Heart right ventricle (tissue), 16 donors: Measurements from ENCODE around the gene GBGT1. TPM values are rescaled to one million over a fixed set of nuclear protein-coding genes. Genes with fewer than 3 reads are reported as not detected.
"Not testable (repeated sequence)": the region's sequence is repeated elsewhere in the genome, so short reads cannot be mapped to it uniquely, and the experiment has no call there.

Experiments
- ATAC-seq, 8 donors: fragments of 200-7000 bp; cut with Tn5 transposase; one replicate each; pipeline ENCODE4 v1.9.1; 2020; ENCODE audit warnings: mild to moderate bottlenecking in 8 of 8, moderate library complexity in 8 of 8, moderate number of reproducible peaks in 1 of 8
- DNase-seq, 2 donors: peaks; one replicate each; pipeline ENCODE4 v3.0.0-alpha.2; 2020
- H3K27ac ChIP-seq, 10 donors: fragments of 200-600 bp; sonication (generic) in 2 of 10; one replicate each; pipeline versions ENCODE4 v1.5.0 to v1.8.0; 2020 to 2022; ENCODE audit warnings: mild to moderate bottlenecking in 3 of 10
- H3K27me3 ChIP-seq, 7 donors: fragments of 200-600 bp; one replicate each; pipeline ENCODE4 v1.8.0; 2021 to 2022; ENCODE audit warnings: mild to moderate bottlenecking in 2 of 7
- H3K36me3 ChIP-seq, 9 donors: fragments of 200-600 bp; sonication (generic) in 1 of 9; one replicate each; pipeline versions ENCODE4 v1.5.0 to v1.8.0; 2020 to 2022; ENCODE audit warnings: mild to moderate bottlenecking in 2 of 9
- H3K4me1 ChIP-seq, 9 donors: fragments of 200-600 bp; sonication (generic) in 1 of 9; one replicate each; pipeline versions ENCODE4 v1.5.0 to v1.8.0; 2020 to 2022; ENCODE audit warnings: mild to moderate bottlenecking in 4 of 9
- H3K4me3 ChIP-seq, 10 donors: fragments of 200-600 bp; sonication (generic) in 2 of 10; one replicate each; pipeline versions ENCODE4 v1.5.0 to v1.8.0; 2020 to 2022; ENCODE audit warnings: mild to moderate bottlenecking in 7 of 10, moderate library complexity in 2 of 10
- H3K9me3 ChIP-seq, 11 donors: fragments of 200-600 bp in 10 of 11; sonication (generic) in 2 of 11; one replicate each; pipeline versions ENCODE4 v1.5.0 to v1.8.0; 2013 to 2022; ENCODE audit warnings: mild to moderate bottlenecking in 2 of 11, control low read depth in 1 of 11, moderate library complexity in 1 of 11
- WGBS, 2 donors: extraction: QIAGEN DNeasy Blood & Tissue Kit; methylation state at CpG; one replicate each; pipeline ENCODE4 v1.1.7; 2013; ENCODE audit warnings: inconsistent platforms in 1 of 2; 5-methylcytosine and 5-hydroxymethylcytosine counted together
- intact Hi-C, 10 donors: fragments of 100-400 bp; cut with DNase I; formaldehyde crosslinking; loops; one replicate each; pipeline versions ENCODE4 v1.11.1 to v1.14.2; 2022
- long read RNA-seq, 3 donors: library from polyadenylated mRNA; unstranded; transcript quantifications; one replicate each; pipeline ENCODE4 v2.0.0, GENCODE V29; 2020 to 2021
- polyA plus RNA-seq, 2 donors: library from polyadenylated mRNA; stranded (reverse); fragments of 200-250 nt; gene quantifications; one replicate each; pipeline ENCODE4 v1.2.3, GENCODE V29; 2013
- total RNA-seq, 10 donors: library from RNA; stranded (reverse); fragmentation: NEBNext Ultra II Directional in 3 of 10; extraction: Animal tissue kit (Norgen Biotek cat#: 25700) in 3 of 10; gene quantifications; one replicate each; pipeline versions ENCODE4 v1.2.1 to v1.2.4, GENCODE V29; 2021 to 2023
- TF ChIP-seq, protein P1 (sequence below), 9 donors: fragments of 200-600 bp; sonication (generic) in 2 of 9; IDR thresholded peaks; one replicate each; pipeline versions ENCODE4 v1.5.0 to v1.8.0; 2021 to 2022; ENCODE audit warnings: antibody characterized with exemption in 9 of 9, mild to moderate bottlenecking in 5 of 9, moderate library complexity in 1 of 9
- donor health status: Arrhythmogenic right ventricular cardiomyopathy.
- donor health status: ischemic (EF 13 %, LVEDD 7.1; RV severe dilation, severe dysfunction).
- donor health status: healthy with polysubstance abuse.
- donor health status: DM: no; HTN: yes; CAD: no.
- donor health status: DM: no; HTN: no; CAD: no.
- donor health status: ischemic (EF 25% LVEDD 6.9; RV normal size, moderate dysfunction).
- donor health status: ischemic (EF 25% LVEDD 5.7; RV mildly dilated, moderate dysfunction).
- donor health status: healthy.
- donor health status: DM: yes; HTN: yes; CAD: no.
- donor health status: Ischemic cardiomyopathy.
- donor health status: ischemic (EF 35%, LVEDD 5.7; RV mildly dilated, moderate dysfunction).
- donor health status: nonischemic (EF 11% LVEDD 7.7; RV severe dilation, severe dysfunction).
- donor health status: DM: yes; HTN: yes; CAD: no.
- donor health status: PGD.
- donor health status: ischemic (EF 29% LVEDD 5.4; RV normal size, mild dysfunction).
- donor health status: nonischemic (EF 23%, LVEDD 6.1; RV moderate dilation, normal function).

Gene GBGT1
- total RNA-seq, result 10 to 100 TPM in 3 of 10 donors, 1 to 10 TPM in 7; 2.5 to 14.7 (median 6.2) TPM
- 10 to 100 TPM in 1 of 2 donors, 1 to 10 TPM in 1; 5.5 to 10.5 TPM for polyA plus RNA-seq
- long read RNA-seq, donor 1, partial matches to known transcripts, result 0 of 7 reads
- long read RNA-seq, donor 1, other reads (novel, unspliced or antisense), result 3 of 7 reads
- long read RNA-seq, donor 2, partial matches to known transcripts, result 1 of 4 reads
- long read RNA-seq, donor 2, other reads (novel, unspliced or antisense), result 2 of 4 reads
- long read RNA-seq, donor 3, transcript GBGT1-203 (7 exons, 1,985 nt), result major isoform, 13 of 25 reads
- long read RNA-seq, donor 3, partial matches to known transcripts, result 2 of 25 reads
- long read RNA-seq, donor 3, other reads (novel, unspliced or antisense), result 5 of 25 reads

DNA sequence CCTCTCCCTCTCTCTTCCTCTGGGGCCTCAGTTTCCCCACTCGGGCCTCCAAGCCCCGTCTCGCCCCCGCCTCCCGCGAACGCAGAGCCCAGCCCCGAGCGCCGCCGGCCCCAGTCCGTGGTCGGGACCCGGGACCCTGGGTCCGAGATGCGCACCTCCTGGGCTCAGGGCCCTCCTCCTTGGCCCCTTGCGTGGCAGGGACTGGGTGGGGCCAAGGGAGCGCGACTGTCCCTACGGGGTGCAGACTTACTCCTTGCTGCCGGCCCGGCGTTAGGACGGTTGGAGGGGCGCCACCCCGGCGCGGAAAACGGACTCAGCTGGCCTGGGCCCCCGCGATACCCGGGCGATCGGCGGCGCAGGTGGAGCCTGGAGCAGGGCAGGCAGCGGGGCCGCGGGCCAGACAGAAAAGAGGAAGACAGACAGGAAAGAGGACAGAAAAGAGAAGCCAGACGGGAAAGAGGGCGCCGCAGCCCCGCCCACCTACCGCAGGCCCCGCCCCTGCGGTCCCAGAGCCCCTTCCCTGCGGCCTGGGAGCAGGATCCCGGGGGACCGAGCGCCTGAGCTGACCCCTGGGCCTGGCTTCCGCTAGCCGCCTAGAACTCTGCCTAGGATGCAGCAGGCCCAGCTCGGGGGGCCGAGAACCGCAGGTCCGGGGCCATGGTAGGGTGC is at the start of gene GBGT1:
TSS of gene GBGT1 (minus strand) at position 411 of the 669 bp plus-strand sequence. CDS start 1,502 bp downstream, outside the sequence.
- peaks cover 0 to 19% (median 0%) of the 10 kb centered on the region in 9 donors for H3K36me3 ChIP-seq
- intact Hi-C loops, result no loop called here
- ATAC-seq, result peak; percentile 67 to 84 (median 73)
- H3K9me3 ChIP-seq, result no peaks in the 10 kb centered on the region
- WGBS, 2 donors, result 2 to 3% methylated on average over 52 to 56 of the region's 56 CpGs
- TF ChIP-seq, protein P1, sequence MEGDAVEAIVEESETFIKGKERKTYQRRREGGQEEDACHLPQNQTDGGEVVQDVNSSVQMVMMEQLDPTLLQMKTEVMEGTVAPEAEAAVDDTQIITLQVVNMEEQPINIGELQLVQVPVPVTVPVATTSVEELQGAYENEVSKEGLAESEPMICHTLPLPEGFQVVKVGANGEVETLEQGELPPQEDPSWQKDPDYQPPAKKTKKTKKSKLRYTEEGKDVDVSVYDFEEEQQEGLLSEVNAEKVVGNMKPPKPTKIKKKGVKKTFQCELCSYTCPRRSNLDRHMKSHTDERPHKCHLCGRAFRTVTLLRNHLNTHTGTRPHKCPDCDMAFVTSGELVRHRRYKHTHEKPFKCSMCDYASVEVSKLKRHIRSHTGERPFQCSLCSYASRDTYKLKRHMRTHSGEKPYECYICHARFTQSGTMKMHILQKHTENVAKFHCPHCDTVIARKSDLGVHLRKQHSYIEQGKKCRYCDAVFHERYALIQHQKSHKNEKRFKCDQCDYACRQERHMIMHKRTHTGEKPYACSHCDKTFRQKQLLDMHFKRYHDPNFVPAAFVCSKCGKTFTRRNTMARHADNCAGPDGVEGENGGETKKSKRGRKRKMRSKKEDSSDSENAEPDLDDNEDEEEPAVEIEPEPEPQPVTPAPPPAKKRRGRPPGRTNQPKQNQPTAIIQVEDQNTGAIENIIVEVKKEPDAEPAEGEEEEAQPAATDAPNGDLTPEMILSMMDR (IDR thresholded peaks at IDR 0.05), result no peak
- peak; percentile 77 to 86 for DNase-seq
- peak within 1 kb of the TSS in 9 of 10 donors; percentile 58 to 95 (median 78) for H3K27ac ChIP-seq
- H3K4me3 ChIP-seq, result peak within 1 kb of the TSS; percentile 55 to 82 (median 72)
- H3K27me3 ChIP-seq, result peaks cover 0 to 16% (median 0%) of the 10 kb centered on the region in 7 donors
- peaks cover 0 to 43% (median 26%) of the 10 kb centered on the region in 9 donors for H3K4me1 ChIP-seq

- 89 to 93% methylated on average over 7 of the region's 7 CpGs for WGBS, 2 donors
- intact Hi-C loops, result no loop called here
- TF ChIP-seq, protein P1 (IDR thresholded peaks at IDR 0.05), result no peak
- peaks cover 0 to 22% (median 0%) of the 10 kb centered on the region in 11 donors for H3K9me3 ChIP-seq
- no peak for DNase-seq
- H3K4me3 ChIP-seq, result no peak overlapping the region
- H3K27me3 ChIP-seq, result peaks cover 0 to 17% (median 0%) of the 10 kb centered on the region in 7 donors
- H3K4me1 ChIP-seq, result no peaks in the 10 kb centered on the region
- no peak overlapping the region for H3K27ac ChIP-seq
- H3K36me3 ChIP-seq, result no peaks in the 10 kb centered on the region
- ATAC-seq, result no peak
These were observed 46.9 kb upstream of the GBGT1 start for GRCh38 chr9:133210609-133211008.

DNA sequence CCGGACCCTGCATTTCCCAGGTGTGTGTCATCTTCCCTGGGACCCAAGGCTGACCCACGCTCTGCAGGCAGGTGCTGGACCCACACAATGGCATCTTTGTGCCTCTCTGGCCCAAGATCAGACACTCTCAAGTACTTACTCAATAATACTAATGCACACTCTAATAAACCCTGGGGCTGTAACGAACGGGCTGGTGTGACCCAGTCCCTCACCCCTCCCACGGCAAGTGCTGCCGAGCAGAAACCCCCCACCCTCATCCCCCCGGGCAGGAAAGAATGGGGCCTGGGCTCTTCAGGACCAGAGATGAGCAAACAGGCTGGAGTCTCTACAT is 46.5 kb upstream of the GBGT1 start:
- TF ChIP-seq, protein P1 (IDR thresholded peaks at IDR 0.05), result no peak

DNA sequence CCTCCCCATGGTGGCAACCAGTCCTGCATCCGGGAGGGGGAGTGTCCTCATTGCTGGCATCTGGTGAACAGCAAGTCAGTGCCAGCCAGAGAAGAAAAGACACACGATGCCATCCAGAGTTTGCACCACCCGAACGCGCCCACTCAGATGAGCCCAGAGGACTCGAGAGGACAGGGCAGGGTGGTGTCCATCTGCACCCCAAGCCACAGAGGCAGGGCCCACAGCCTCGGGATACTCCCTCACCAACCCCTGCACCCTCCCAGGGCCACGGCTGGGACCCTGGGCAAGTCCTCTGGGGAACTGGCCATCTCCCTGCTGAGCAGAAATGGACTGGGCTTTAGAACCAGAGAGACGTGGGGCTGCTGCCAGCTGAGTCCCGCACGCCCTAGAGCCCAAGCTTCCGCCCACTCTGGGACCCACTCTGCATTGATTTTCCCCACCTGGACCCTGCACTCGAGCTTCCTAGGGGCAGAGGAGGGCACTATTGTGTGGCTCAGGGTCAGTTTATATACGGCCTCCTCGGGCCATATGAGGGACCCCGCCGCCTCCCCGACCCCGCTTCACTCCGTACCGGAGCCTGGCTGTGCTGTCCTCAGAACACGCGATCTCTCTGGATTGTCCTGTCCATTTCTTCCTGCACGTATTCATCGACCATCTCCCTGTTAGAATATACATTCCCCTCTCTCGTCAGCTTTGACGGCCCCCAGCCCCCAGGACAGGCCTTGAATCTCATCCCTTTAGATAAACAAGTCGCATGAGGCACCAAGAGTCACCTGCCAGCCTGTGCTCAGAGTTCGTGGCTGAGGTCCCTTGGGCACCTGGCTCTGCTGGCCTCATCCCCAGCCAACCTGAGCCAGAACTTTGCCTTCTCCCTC is 45.9 kb upstream of the GBGT1 start:
- not testable (repeated sequence) for H3K27ac ChIP-seq
- 79% methylated on average over 29 of the region's 29 CpGs for WGBS, 2 donors

More for the DNA sequence above, 46.5 kb upstream of the GBGT1 start:
- Histone ChIP-seq H3K27me3 (peaks cover 0 to 17% (median 0%) of the 10 kb centered on the region in 7 donors), H3K9me3 (peaks cover 0 to 17% (median 0%) of the 10 kb centered on the region in 11 donors), H3K4me3 (no peak overlapping the region), H3K27ac (no peak overlapping the region), H3K4me1 (no peaks in the 10 kb centered on the region), H3K36me3 (no peaks in the 10 kb centered on the region)
- no peak for DNase-seq
- 65 to 71% methylated on average over 7 of the region's 7 CpGs for whole genome bisulfite sequencing, 2 donors
- intact Hi-C loops, result no loop called here
- ATAC-seq, result no peak

DNA sequence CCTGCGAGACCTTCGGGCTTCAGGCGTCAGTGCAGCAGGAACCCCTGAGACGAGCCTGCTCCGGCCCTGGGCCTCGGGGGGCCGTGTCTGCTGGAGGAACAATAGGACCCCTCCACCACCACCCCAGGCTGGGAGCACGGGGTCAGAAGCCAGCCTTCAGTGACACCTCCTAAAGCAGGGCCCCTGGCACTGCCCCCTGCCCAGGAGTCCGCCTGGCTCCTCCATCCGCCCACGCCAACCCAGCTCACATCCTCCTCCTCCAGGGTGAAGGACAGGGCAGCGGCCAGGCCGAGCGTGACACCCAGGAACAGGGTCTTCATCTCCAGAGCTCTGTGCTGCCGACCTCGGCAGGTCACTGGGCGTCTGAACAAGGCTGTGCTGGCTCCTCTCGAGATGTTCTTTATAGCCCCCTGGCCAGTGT is 45.2 kb upstream of the GBGT1 start, which contains the start of gene OBP2B:
TSS of gene OBP2B (minus strand) at position 371 of the 421 bp plus-strand sequence. CDS start at position 320, 51 bp downstream.
- H3K4me3 ChIP-seq, H3K36me3 ChIP-seq, H3K4me1 ChIP-seq, DNase-seq, intact Hi-C loops, H3K27ac ChIP-seq: not testable (repeated sequence)
- peaks cover 0 to 10% (median 0%) of the 10 kb centered on the region in 11 donors for H3K9me3 ChIP-seq
- peak in 1 of 8 donors; percentile 19 for ATAC-seq
- H3K27me3 ChIP-seq, result peaks cover 0 to 26% (median 0%) of the 10 kb centered on the region in 7 donors
- 76 to 92% methylated on average over 10 to 11 of the region's 18 CpGs for WGBS, 2 donors

More for the DNA sequence above, 45.9 kb upstream of the GBGT1 start:
- H3K36me3 ChIP-seq, DNase-seq, intact Hi-C loops, H3K4me1 ChIP-seq, H3K4me3 ChIP-seq, ATAC-seq: not testable (repeated sequence)
- H3K9me3 ChIP-seq, result peaks cover 0 to 11% (median 0%) of the 10 kb centered on the region in 11 donors
- H3K27me3 ChIP-seq, result peaks cover 0 to 23% (median 0%) of the 10 kb centered on the region in 7 donors

- H3K27ac ChIP-seq, H3K4me1 ChIP-seq, H3K4me3 ChIP-seq, H3K36me3 ChIP-seq, intact Hi-C loops, DNase-seq: not testable (repeated sequence)
- H3K9me3 ChIP-seq, result peaks cover 0 to 10% (median 0%) of the 10 kb centered on the region in 11 donors
- peak in 1 of 8 donors; percentile 39 for ATAC-seq
- 87 to 89% methylated on average over 12 to 13 of the region's 16 CpGs for WGBS, 2 donors
- peaks cover 0 to 26% (median 0%) of the 10 kb centered on the region in 7 donors for H3K27me3 ChIP-seq
These were observed 44.6 kb upstream of the GBGT1 start for GRCh38 chr9:133208171-133208879.
